Renal pelvis (tissue), 4 donors: Measurements from ENCODE around the gene TRPV3. TPM values are rescaled to one million over a fixed set of nuclear protein-coding genes. Genes with fewer than 3 reads are reported as not detected.
"Not testable (repeated sequence)": the region's sequence is repeated elsewhere in the genome, so short reads cannot be mapped to it uniquely, and the experiment has no call there.

Experiments
- DNase-seq: peaks from one replicate; pipeline ENCODE4 v3.0.0-alpha.2; 2013
- polyA plus RNA-seq, 3 donors: library from polyadenylated mRNA; unstranded; fragments of 120-200 nt; gene quantifications; one replicate each; pipeline ENCODE4 v1.2.1, GENCODE V29; 2013; ENCODE audit not compliant: insufficient read length in 3 of 3

TRPV3 gene
- polyA plus RNA-seq, 3 donors: 0.77 to 1.7 (median 1.4) TPM

GRCh38 chr17:3474212-3474611 is 83.4 kb downstream of the TRPV3 start:
- peak; percentile 39 for DNase-seq

GRCh38 chr17:3472137-3472536 is 85.5 kb downstream of the TRPV3 start:
- no peak for DNase-seq

DNA sequence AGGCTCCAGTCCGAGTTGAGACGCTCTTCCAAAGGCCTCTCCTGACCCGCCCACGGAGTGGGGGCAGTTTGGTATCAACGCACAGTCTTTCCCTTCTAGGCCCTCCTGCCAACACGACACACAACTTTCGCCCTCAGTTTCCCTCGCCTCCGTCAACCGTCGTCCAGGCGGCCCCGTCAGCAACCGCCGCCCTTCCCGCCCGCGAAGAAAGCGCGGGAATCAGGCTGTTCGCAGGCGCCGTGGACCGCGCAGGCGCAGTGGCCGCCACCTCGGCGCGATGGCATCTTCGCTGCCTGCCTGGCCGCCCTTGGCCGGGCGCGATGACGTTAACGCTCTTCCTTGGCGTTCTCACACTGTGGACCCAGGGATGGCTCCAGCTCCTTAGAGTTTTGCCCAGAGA is 86.0 kb downstream of the TRPV3 start, which contains the start of gene SPATA22:
TSS of gene SPATA22 (minus strand) at position 221 of the 400 bp plus-strand sequence. CDS start 2,494 bp downstream, outside the sequence.
- DNase-seq: no peak

- no peak for DNase-seq
Measured at GRCh38 chr17:3469529-3469928, 88.1 kb downstream of the TRPV3 start.

- DNase-seq: not testable (repeated sequence)
Measured at GRCh38 chr17:3466355-3466754, 91.3 kb downstream of the TRPV3 start.

Other genes with a start within 250 kb of the TRPV3 start
- 1 to 10 TPM in 1 of 3 donors, under 1 TPM in 2; 0.18 to 2.5 (median 0.71) TPM for gene OR3A2, start 171.5 kb downstream of the TRPV3 start, polyA plus RNA-seq
- gene OR1E1, start 159.4 kb downstream of the TRPV3 start, polyA plus RNA-seq: under 1 TPM in 1 of 3 donors, not detected in 2; 0.06 TPM
- gene OR3A3, start 146.4 kb downstream of the TRPV3 start, polyA plus RNA-seq: under 1 TPM; 0.03 to 0.12 (median 0.10) TPM
- not detected for gene OR1E2, start 124.0 kb downstream of the TRPV3 start, polyA plus RNA-seq
- gene SPATA22, start 86.0 kb downstream of the TRPV3 start, polyA plus RNA-seq: under 1 TPM; 0.38 to 0.68 (median 0.41) TPM
- 10 to 100 TPM; 19.1 to 36.5 (median 31.8) TPM for gene ASPA, start 81.8 kb downstream of the TRPV3 start, polyA plus RNA-seq
- gene TRPV1, start 51.6 kb upstream of the TRPV3 start, polyA plus RNA-seq: 10 to 100 TPM in 2 of 3 donors, 1 to 10 TPM in 1; 7.7 to 14.0 (median 10.3) TPM
- gene SHPK, start 78.4 kb upstream of the TRPV3 start, polyA plus RNA-seq: 10 to 100 TPM; 13.6 to 20.8 (median 15.6) TPM
- gene CTNS, start 78.9 kb upstream of the TRPV3 start, polyA plus RNA-seq: 10 to 100 TPM; 20.9 to 25.4 (median 24.5) TPM
- gene TAX1BP3, start 110.8 kb upstream of the TRPV3 start, polyA plus RNA-seq: 100 to 1,000 TPM in 2 of 3 donors, 10 to 100 TPM in 1; 97.1 to 123 (median 109) TPM
- 10 to 100 TPM; 28.5 to 39.8 (median 36.7) TPM for gene EMC6, start 111.0 kb upstream of the TRPV3 start, polyA plus RNA-seq
- gene P2RX5, start 138.3 kb upstream of the TRPV3 start, polyA plus RNA-seq: 1 to 10 TPM; 1.3 to 2.0 (median 1.6) TPM
- 1 to 10 TPM; 3.0 to 3.8 (median 3.2) TPM for gene HASPIN, start 166.1 kb upstream of the TRPV3 start, polyA plus RNA-seq
- 10 to 100 TPM; 38.2 to 46.5 (median 42.7) TPM for gene ITGAE, start 243.4 kb upstream of the TRPV3 start, polyA plus RNA-seq